ENCODE data around the gene TNFAIP8L2.

DNA sequence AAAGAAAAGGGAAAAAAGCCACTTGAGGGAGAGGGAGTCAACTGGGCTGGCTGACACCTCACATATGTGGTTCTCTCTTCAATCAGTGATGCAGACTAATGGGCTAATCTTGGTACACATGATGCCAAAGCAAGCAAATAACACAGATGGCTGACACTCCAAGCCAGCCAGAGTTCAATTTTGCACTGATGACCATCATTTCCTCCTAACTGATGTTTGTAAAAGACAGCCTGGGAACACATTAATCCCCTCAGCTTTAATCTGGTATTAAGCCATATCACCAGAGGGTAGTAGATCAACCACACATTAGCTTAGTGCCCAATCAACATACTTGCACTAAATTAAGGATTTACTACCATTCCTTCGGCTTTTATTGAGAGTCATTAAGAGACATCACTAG is 30.8 kb downstream of the TNFAIP8L2 start:
- TF ChIP-seq, protein P1, sequence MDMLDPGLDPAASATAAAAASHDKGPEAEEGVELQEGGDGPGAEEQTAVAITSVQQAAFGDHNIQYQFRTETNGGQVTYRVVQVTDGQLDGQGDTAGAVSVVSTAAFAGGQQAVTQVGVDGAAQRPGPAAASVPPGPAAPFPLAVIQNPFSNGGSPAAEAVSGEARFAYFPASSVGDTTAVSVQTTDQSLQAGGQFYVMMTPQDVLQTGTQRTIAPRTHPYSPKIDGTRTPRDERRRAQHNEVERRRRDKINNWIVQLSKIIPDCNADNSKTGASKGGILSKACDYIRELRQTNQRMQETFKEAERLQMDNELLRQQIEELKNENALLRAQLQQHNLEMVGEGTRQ (IDR thresholded peaks at IDR 0.05; ENCODE audit: low read depth, low read length) = no peak
- TF ChIP-seq POLR2A (IDR thresholded peaks at IDR 0.05; ENCODE audit: low read depth, low read length) (no peak), SMC3 (IDR thresholded peaks at IDR 0.05; ENCODE audit: low read depth, low read length) (no peak), BHLHE40 (IDR thresholded peaks at IDR 0.05; ENCODE audit: low read depth, low read length) (no peak), RFX5 (IDR thresholded peaks at IDR 0.05; ENCODE audit: low read depth, low read length) (no peak), MAFK (IDR thresholded peaks at IDR 0.05; ENCODE audit: low read depth, low read length) (no peak), FOS (IDR thresholded peaks at IDR 0.05; ENCODE audit: low read depth, low read length) (no peak), RAD21 (IDR thresholded peaks at IDR 0.05; ENCODE audit: low read length) (no peak), MXI1 (IDR thresholded peaks at IDR 0.05; ENCODE audit: borderline replicate concordance, low read depth, low read length) (no peak), CHD1 (IDR thresholded peaks at IDR 0.05; ENCODE audit: low read depth, low read length) (no peak)
- TF ChIP-seq, protein P2, sequence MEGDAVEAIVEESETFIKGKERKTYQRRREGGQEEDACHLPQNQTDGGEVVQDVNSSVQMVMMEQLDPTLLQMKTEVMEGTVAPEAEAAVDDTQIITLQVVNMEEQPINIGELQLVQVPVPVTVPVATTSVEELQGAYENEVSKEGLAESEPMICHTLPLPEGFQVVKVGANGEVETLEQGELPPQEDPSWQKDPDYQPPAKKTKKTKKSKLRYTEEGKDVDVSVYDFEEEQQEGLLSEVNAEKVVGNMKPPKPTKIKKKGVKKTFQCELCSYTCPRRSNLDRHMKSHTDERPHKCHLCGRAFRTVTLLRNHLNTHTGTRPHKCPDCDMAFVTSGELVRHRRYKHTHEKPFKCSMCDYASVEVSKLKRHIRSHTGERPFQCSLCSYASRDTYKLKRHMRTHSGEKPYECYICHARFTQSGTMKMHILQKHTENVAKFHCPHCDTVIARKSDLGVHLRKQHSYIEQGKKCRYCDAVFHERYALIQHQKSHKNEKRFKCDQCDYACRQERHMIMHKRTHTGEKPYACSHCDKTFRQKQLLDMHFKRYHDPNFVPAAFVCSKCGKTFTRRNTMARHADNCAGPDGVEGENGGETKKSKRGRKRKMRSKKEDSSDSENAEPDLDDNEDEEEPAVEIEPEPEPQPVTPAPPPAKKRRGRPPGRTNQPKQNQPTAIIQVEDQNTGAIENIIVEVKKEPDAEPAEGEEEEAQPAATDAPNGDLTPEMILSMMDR (conservative IDR thresholded peaks at IDR 0.05; ENCODE audit: low read depth, low read length) = no peak

Data from IMR-90 (cell line).